GM06990 (cell line): ENCODE measurements around the gene CS.
A peak's percentile ranks its signal among the peaks of the same experiment; 100 is the strongest.

Source experiments
- DNase-seq: peaks from one replicate; pipeline ENCODE4 v3.0.0-alpha.2; 2011; ENCODE audit not compliant: insufficient read length; ENCODE audit errors: extremely low read depth
- H3K27me3 ChIP-seq: replicated peaks from 2 replicates; pipeline ENCODE4 v1.6.0; 2011; ENCODE audit warnings: low read length; ENCODE audit not compliant: control insufficient read depth, insufficient read depth
- H3K36me3 ChIP-seq: 2 replicates; pipeline ENCODE4 v1.5.1; 2011; ENCODE audit warnings: low read length; ENCODE audit not compliant: control insufficient read depth, insufficient read depth
- H3K4me3 ChIP-seq: replicated peaks from 2 replicates; pipeline ENCODE4 v1.5.1; 2011; ENCODE audit warnings: low read depth, mild to moderate bottlenecking, control low read depth, low read length
- TF ChIP-seq, protein P1 (sequence below): IDR thresholded peaks from 2 replicates; pipeline ENCODE4 v1.5.1; 2011; ENCODE audit warnings: low read length, control low read depth, mild to moderate bottlenecking, inconsistent platforms; ENCODE audit not compliant: insufficient read depth, poor library complexity, severe bottlenecking

Gene CS

DNA sequence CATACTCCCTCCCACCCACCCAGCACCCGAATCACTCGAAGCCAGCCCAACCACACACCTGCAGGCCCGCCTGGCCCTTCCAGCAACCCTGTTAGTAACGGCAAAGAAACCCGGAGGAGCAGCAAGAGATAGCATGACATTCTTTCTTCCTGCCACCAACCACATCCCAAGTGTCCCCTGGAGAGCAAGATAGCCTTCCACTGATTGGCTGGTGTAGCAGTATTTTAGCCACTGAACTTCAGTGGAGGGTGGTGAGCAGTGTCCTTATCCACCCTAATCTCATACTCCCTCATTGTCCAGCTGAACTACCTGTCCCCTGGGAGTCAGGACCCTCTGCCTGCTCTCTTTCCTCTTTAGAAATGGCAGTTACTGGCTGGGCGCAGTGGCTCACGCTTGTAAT, 71.0 kb downstream of the CS start:
- Histone ChIP-seq H3K4me3 (no peak overlapping the region), H3K36me3 (peaks cover 2% of the 10 kb centered on the region), H3K27me3 (no peaks in the 10 kb centered on the region)
- DNase-seq: no peak
- TF ChIP-seq, protein P1, sequence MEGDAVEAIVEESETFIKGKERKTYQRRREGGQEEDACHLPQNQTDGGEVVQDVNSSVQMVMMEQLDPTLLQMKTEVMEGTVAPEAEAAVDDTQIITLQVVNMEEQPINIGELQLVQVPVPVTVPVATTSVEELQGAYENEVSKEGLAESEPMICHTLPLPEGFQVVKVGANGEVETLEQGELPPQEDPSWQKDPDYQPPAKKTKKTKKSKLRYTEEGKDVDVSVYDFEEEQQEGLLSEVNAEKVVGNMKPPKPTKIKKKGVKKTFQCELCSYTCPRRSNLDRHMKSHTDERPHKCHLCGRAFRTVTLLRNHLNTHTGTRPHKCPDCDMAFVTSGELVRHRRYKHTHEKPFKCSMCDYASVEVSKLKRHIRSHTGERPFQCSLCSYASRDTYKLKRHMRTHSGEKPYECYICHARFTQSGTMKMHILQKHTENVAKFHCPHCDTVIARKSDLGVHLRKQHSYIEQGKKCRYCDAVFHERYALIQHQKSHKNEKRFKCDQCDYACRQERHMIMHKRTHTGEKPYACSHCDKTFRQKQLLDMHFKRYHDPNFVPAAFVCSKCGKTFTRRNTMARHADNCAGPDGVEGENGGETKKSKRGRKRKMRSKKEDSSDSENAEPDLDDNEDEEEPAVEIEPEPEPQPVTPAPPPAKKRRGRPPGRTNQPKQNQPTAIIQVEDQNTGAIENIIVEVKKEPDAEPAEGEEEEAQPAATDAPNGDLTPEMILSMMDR: no peak

DNA sequence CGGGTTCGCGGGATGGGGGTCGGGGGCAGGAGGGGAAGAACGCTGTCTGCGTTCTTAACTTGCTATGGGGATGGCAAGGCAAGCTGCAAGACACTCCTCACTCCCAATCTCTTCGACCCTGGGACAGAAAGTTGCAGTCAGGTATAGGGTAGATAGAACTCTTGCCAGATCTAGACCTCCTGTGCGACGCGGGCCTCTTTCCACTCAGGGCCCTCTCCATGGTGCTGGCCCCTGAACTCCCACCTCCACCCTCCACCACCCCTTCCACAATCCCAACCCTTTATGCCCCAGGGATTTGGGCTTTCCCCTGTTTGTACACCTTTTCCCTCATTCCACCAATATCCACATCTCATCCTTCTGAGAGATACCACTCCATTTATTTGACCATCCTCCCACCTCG, 75.2 kb downstream of the CS start:
- Histone ChIP-seq H3K36me3 (peaks cover 2% of the 10 kb centered on the region), H3K27me3 (no peaks in the 10 kb centered on the region), H3K4me3 (peak overlapping the region; percentile 74)
- no peak for DNase-seq
- TF ChIP-seq, protein P1: no peak

DNA sequence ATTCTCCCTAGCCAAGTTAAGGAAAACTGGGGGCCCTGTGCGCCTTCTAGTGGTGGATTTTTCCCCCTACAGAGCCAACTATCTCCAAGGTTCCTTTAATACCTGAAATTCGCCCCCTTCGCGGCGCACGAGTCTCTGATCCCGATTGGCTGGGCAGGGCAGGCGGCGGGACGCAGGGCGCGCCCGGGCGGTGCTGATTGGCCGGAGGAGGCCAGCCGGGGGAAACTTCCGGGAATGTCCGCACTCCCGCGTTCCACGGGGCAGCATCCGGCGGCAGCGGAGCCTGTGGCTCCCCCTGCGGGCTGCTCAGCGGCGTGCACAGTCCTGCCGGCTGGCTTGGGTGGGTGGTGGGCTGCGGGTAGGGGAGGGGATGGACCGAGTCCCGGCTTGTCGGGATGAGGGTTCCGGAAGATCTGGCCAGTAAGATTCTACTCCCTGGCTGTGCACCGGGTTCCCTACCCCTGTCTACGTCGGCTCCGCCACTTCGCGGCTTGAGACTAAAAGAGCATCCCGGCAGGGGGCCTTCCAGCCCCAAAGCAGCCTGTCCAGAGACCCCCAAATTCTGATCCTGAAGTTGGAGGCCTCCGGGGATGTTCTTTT, 75.9 kb downstream of the CS start, which contains the start of gene NABP2:
Gene NABP2, plus strand, starts transcription at position 241 of the 600 bp plus-strand sequence. CDS start 515 bp downstream, outside the sequence.
- TF ChIP-seq, protein P1: peak; percentile 81
- peak; percentile 97 for DNase-seq

DNA sequence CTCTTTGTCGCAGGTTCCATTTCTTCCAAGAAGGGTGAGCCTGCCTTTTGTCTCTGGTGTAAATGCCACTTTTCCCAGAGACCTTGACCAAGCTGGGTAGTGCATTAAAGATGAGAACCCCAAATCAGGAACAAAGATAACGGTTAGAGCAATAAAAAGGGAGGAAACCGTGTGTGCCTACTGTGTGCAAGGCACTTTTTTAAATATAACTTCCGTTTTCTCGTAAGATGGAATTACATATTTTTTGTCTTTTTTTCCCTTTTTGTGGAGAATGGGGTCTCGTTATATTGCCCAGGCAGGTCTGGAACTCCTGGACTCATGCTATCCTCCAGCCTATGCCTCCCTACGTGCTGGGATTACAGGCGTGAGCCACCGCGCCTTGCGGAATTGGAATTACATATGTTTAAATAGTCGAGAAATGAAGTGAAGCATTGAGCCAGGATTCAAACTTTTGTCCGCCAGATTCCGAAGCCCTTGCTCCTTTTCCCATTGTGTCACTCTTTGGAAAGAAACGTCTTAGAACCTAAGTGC, 76.5 kb downstream of the CS start:
- no peak for DNase-seq
- H3K27me3 ChIP-seq: no peaks in the 10 kb centered on the region
- H3K4me3 ChIP-seq: peak overlapping the region; percentile 38
- H3K36me3 ChIP-seq: peaks cover 2% of the 10 kb centered on the region; the same call in 1 of the 2 replicates
- TF ChIP-seq, protein P1: no peak

More for the DNA sequence above, 75.9 kb downstream of the CS start, which contains the start of gene NABP2:
- Histone ChIP-seq H3K36me3 (peaks cover 2% of the 10 kb centered on the region), H3K4me3 (peak within 1 kb of the TSS; percentile 74), H3K27me3 (no peaks in the 10 kb centered on the region)

DNA sequence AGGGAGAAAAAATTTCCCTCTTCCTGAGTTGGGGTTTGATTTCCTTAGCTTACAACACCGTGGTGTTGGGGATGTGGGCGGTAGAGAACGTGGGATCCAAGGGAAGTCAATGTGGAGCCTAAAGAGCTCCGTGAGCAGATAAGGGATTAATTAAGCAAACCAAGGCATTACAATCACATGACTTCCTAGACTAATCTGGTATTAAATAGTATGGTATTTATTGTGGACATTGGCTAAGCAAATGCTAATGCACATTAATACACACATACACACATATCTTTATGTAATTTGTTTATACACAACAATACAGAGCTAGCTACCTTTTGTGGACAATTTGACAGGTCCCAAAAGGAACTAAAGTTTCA, 77.6 kb downstream of the CS start:
- TF ChIP-seq, protein P1: no peak
- DNase-seq: no peak
- Histone ChIP-seq H3K4me3 (peak overlapping the region; percentile 83), H3K36me3 (peaks cover 2% of the 10 kb centered on the region; the same call in 1 of the 2 replicates), H3K27me3 (no peaks in the 10 kb centered on the region)
